Measurements from ENCODE around the gene PPP1R37. TPM values are rescaled to one million over a fixed set of nuclear protein-coding genes. Genes with fewer than 3 reads are reported as not detected.

Gene PPP1R37
- total RNA-seq, 1 donor from 2014 or later, result 36.5 TPM

GRCh38 chr19:45078390-45079062 lies 14.5 kb upstream of the PPP1R37 start:
- H3K4me3 ChIP-seq (ENCODE audit: low read depth, low read length), result peak overlapping the region; percentile 99
- peaks cover 1% of the 10 kb centered on the region for H3K36me3 ChIP-seq (ENCODE audit: control insufficient read depth, insufficient read depth, low read length)
- no peak for DNase-seq (ENCODE audit: low read depth)
- no peaks in the 10 kb centered on the region for H3K27me3 ChIP-seq (ENCODE audit: control insufficient read depth, insufficient read depth, low read length)
- TF ChIP-seq CTCF (IDR thresholded peaks at IDR 0.05; ENCODE audit: insufficient read depth, low read length, poor library complexity, severe bottlenecking), result no peak

GRCh38 chr19:45079063-45079910 lies 13.7 kb upstream of the PPP1R37 start, which contains the start of gene GEMIN7:
TSS of gene GEMIN7 (plus strand) at chr19:45079260. CDS start at chr19:45090115, 10,855 bp downstream.
- H3K4me3 ChIP-seq (ENCODE audit: low read depth, low read length), result peak within 1 kb of the TSS; percentile 99
- DNase-seq (ENCODE audit: low read depth), result no peak
- H3K27me3 ChIP-seq (ENCODE audit: control insufficient read depth, insufficient read depth, low read length), result no peaks in the 10 kb centered on the region
- peaks cover 1% of the 10 kb centered on the region for H3K36me3 ChIP-seq (ENCODE audit: control insufficient read depth, insufficient read depth, low read length)
- no peak for TF ChIP-seq CTCF (IDR thresholded peaks at IDR 0.05; ENCODE audit: insufficient read depth, low read length, poor library complexity, severe bottlenecking)

- TF ChIP-seq CTCF (IDR thresholded peaks at IDR 0.05; ENCODE audit: insufficient read depth, low read length, poor library complexity, severe bottlenecking), result no peak
- Histone ChIP-seq H3K27me3 (ENCODE audit: control insufficient read depth, insufficient read depth, low read length) (no peaks in the 10 kb centered on the region), H3K36me3 (ENCODE audit: control insufficient read depth, insufficient read depth, low read length) (peaks cover 1% of the 10 kb centered on the region), H3K4me3 (ENCODE audit: low read depth, low read length) (peak overlapping the region; percentile 99)
- no peak for DNase-seq (ENCODE audit: low read depth)
Observed at GRCh38 chr19:45079911-45080370, 13.0 kb upstream of the PPP1R37 start.

GRCh38 chr19:45082170-45082569 lies 10.8 kb upstream of the PPP1R37 start:
- no peak for DNase-seq (ENCODE audit: low read depth)
- no peak for TF ChIP-seq CTCF (IDR thresholded peaks at IDR 0.05; ENCODE audit: insufficient read depth, low read length, poor library complexity, severe bottlenecking)
- Histone ChIP-seq H3K27me3 (ENCODE audit: control insufficient read depth, insufficient read depth, low read length) (no peaks in the 10 kb centered on the region), H3K36me3 (ENCODE audit: control insufficient read depth, insufficient read depth, low read length) (peaks cover 1% of the 10 kb centered on the region), H3K4me3 (ENCODE audit: low read depth, low read length) (no peak overlapping the region)

- Histone ChIP-seq H3K27me3 (ENCODE audit: control insufficient read depth, insufficient read depth, low read length) (no peaks in the 10 kb centered on the region), H3K4me3 (ENCODE audit: low read depth, low read length) (no peak overlapping the region), H3K36me3 (ENCODE audit: control insufficient read depth, insufficient read depth, low read length) (peaks cover 3% of the 10 kb centered on the region)
- no peak for TF ChIP-seq CTCF (IDR thresholded peaks at IDR 0.05; ENCODE audit: insufficient read depth, low read length, poor library complexity, severe bottlenecking)
- no peak for DNase-seq (ENCODE audit: low read depth)
Observed at GRCh38 chr19:45086480-45086879, 6.5 kb upstream of the PPP1R37 start.
